Measurements from ENCODE around the gene HCRTR1.

The HCRTR1 gene

DNA sequence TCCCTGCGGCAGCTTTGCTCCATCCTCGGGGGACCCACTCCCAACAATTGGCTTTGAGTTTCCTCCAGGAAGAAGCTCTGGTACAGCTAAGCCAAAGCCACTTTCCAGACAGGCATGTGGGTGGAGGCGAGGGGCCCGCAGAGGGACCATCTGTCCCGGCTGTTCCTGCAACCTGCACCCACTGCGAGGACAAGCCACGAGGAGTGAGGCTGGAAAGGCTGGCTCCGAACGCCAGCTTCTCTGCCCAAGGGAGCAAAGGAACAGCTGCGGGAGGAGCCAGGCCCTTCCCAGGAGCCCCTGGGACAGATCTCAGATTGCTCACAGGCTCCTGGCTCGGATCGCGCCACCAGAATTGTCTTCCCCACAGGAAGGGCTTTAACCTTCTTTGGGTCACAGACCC, 55.5 kb downstream of the HCRTR1 start:
- no peak overlapping the region for H3K4me2 ChIP-seq (ENCODE audit: low read depth, low read length, poor library complexity, severe bottlenecking)
- H3K9me2 ChIP-seq (replicated peaks; ENCODE audit: low read depth, low read length), result no peaks in the 10 kb centered on the region
- TF ChIP-seq, protein P1, sequence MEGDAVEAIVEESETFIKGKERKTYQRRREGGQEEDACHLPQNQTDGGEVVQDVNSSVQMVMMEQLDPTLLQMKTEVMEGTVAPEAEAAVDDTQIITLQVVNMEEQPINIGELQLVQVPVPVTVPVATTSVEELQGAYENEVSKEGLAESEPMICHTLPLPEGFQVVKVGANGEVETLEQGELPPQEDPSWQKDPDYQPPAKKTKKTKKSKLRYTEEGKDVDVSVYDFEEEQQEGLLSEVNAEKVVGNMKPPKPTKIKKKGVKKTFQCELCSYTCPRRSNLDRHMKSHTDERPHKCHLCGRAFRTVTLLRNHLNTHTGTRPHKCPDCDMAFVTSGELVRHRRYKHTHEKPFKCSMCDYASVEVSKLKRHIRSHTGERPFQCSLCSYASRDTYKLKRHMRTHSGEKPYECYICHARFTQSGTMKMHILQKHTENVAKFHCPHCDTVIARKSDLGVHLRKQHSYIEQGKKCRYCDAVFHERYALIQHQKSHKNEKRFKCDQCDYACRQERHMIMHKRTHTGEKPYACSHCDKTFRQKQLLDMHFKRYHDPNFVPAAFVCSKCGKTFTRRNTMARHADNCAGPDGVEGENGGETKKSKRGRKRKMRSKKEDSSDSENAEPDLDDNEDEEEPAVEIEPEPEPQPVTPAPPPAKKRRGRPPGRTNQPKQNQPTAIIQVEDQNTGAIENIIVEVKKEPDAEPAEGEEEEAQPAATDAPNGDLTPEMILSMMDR (conservative IDR thresholded peaks at IDR 0.05; ENCODE audit: low read length), result no peak
- no peak for TF ChIP-seq EZH2phosphoT487 (IDR thresholded peaks at IDR 0.05; ENCODE audit: borderline replicate concordance)
- no peaks in the 10 kb centered on the region for H3K9me3 ChIP-seq (ENCODE audit: insufficient read depth, low read depth, low read length)
- no peaks in the 10 kb centered on the region for H3K36me3 ChIP-seq (ENCODE audit: insufficient read depth, low read length)
- H4K20me1 ChIP-seq (ENCODE audit: insufficient read depth, low read length, poor library complexity, severe bottlenecking), result no peaks in the 10 kb centered on the region
- H2AFZ ChIP-seq (ENCODE audit: low read length), result no peak overlapping the region
- H3K79me2 ChIP-seq (ENCODE audit: insufficient read depth, low read length), result no peaks in the 10 kb centered on the region
- H3K4me3 ChIP-seq (ENCODE audit: low read length, poor library complexity, severe bottlenecking), result no peak overlapping the region
- no peak overlapping the region for H3K9ac ChIP-seq (ENCODE audit: low read depth, low read length, poor library complexity, severe bottlenecking)
- H3K4me1 ChIP-seq (ENCODE audit: insufficient read depth, low read length, poor library complexity, severe bottlenecking), result peaks cover 4% of the 10 kb centered on the region
- H3F3A ChIP-seq (ENCODE audit: low read depth), result no peaks in the 10 kb centered on the region
- H3K27me3 ChIP-seq (ENCODE audit: insufficient read depth, low read length, poor library complexity, severe bottlenecking), result no peaks in the 10 kb centered on the region

DNA sequence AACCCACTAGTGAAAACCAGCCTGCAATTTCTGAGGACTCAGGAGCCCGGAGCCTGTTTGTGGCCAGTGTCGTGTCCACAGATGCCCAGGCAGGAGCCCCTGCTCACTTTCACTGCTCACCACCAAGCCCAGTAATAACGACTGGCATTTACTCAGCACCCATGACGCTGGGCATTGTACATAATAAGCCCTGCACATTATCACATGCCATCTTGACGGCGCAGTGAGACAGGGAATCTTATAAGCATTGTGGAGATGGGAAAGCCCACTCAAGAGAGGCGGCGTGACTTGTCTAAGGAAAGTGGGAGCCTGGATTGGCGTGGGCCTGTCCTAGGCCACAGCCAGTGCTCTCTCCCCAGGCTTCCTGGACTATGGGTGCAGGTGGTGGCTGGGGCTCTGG, 55.9 kb downstream of the HCRTR1 start:
- H3K4me1 ChIP-seq (ENCODE audit: insufficient read depth, low read length, poor library complexity, severe bottlenecking), result peaks cover 4% of the 10 kb centered on the region
- no peak for TF ChIP-seq EZH2phosphoT487 (IDR thresholded peaks at IDR 0.05; ENCODE audit: borderline replicate concordance)
- TF ChIP-seq, protein P1 (conservative IDR thresholded peaks at IDR 0.05; ENCODE audit: low read length), result no peak
- H3F3A ChIP-seq (ENCODE audit: low read depth), result no peaks in the 10 kb centered on the region
- H3K27me3 ChIP-seq (ENCODE audit: insufficient read depth, low read length, poor library complexity, severe bottlenecking), result no peaks in the 10 kb centered on the region
- H2AFZ ChIP-seq (ENCODE audit: low read length), result no peak overlapping the region
- no peaks in the 10 kb centered on the region for H3K79me2 ChIP-seq (ENCODE audit: insufficient read depth, low read length)
- H4K20me1 ChIP-seq (ENCODE audit: insufficient read depth, low read length, poor library complexity, severe bottlenecking), result no peaks in the 10 kb centered on the region
- H3K9me3 ChIP-seq (ENCODE audit: insufficient read depth, low read depth, low read length), result no peaks in the 10 kb centered on the region
- no peak overlapping the region for H3K4me2 ChIP-seq (ENCODE audit: low read depth, low read length, poor library complexity, severe bottlenecking)
- no peak overlapping the region for H3K9ac ChIP-seq (ENCODE audit: low read depth, low read length, poor library complexity, severe bottlenecking)
- H3K36me3 ChIP-seq (ENCODE audit: insufficient read depth, low read length), result no peaks in the 10 kb centered on the region
- H3K4me3 ChIP-seq (ENCODE audit: low read length, poor library complexity, severe bottlenecking), result no peak overlapping the region
- no peaks in the 10 kb centered on the region for H3K9me2 ChIP-seq (replicated peaks; ENCODE audit: low read depth, low read length)

DNA sequence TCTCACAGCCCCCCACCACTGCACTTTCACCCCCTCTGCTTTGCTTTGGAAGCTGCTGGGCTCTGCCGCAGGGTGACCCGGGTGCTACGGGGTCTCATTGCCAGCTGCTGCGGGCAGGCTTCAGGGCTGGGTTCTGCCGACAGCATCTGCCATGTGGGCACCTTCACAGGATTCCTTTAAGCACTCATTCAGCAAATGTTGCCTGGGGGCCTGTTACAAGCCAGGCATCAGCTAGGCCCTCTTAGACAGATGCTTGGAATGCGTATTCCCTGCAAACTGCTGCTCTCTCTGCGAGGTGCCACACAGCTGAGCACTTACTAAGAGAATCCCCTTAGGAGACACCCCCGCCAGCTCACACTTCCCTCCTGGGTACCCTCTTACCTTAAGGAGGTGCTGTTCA, 57.1 kb downstream of the HCRTR1 start:
- TF ChIP-seq EZH2phosphoT487 (IDR thresholded peaks at IDR 0.05; ENCODE audit: borderline replicate concordance), result no peak
- TF ChIP-seq, protein P1 (conservative IDR thresholded peaks at IDR 0.05; ENCODE audit: low read length), result no peak
- H3K4me2 ChIP-seq (ENCODE audit: low read depth, low read length, poor library complexity, severe bottlenecking), result no peak overlapping the region
- H3K79me2 ChIP-seq (ENCODE audit: insufficient read depth, low read length), result no peaks in the 10 kb centered on the region
- H3K27me3 ChIP-seq (ENCODE audit: insufficient read depth, low read length, poor library complexity, severe bottlenecking), result no peaks in the 10 kb centered on the region
- no peaks in the 10 kb centered on the region for H3F3A ChIP-seq (ENCODE audit: low read depth)
- no peaks in the 10 kb centered on the region for H3K36me3 ChIP-seq (ENCODE audit: insufficient read depth, low read length)
- peaks cover 4% of the 10 kb centered on the region for H3K4me1 ChIP-seq (ENCODE audit: insufficient read depth, low read length, poor library complexity, severe bottlenecking)
- H3K9me3 ChIP-seq (ENCODE audit: insufficient read depth, low read depth, low read length), result no peaks in the 10 kb centered on the region
- no peaks in the 10 kb centered on the region for H4K20me1 ChIP-seq (ENCODE audit: insufficient read depth, low read length, poor library complexity, severe bottlenecking)
- no peak overlapping the region for H3K9ac ChIP-seq (ENCODE audit: low read depth, low read length, poor library complexity, severe bottlenecking)
- no peak overlapping the region for H2AFZ ChIP-seq (ENCODE audit: low read length)
- no peaks in the 10 kb centered on the region for H3K9me2 ChIP-seq (replicated peaks; ENCODE audit: low read depth, low read length)
- no peak overlapping the region for H3K4me3 ChIP-seq (ENCODE audit: low read length, poor library complexity, severe bottlenecking)
